Parathyroid adenoma (tissue), 2 donors: ENCODE data around the gene RXFP4.

Experiments
- H2AFZ ChIP-seq: fragments of 300-600 bp; sonication (generic); one replicate; pipeline ENCODE4 v1.7.0; 2017; ENCODE audit warnings: antibody characterized with exemption, mild to moderate bottlenecking
- H3K27ac ChIP-seq: fragments of 300-600 bp; sonication (generic); one replicate; pipeline ENCODE4 v1.7.0; 2017
- H3K27me3 ChIP-seq: fragments of 300-600 bp; sonication (generic); one replicate; pipeline ENCODE4 v1.7.0; 2017; ENCODE audit warnings: low read length; ENCODE audit not compliant: control insufficient read depth, insufficient read depth
- H3K36me3 ChIP-seq: fragments of 300-600 bp; sonication (generic); one replicate; pipeline ENCODE4 v1.7.0; 2017; ENCODE audit warnings: low read length; ENCODE audit not compliant: control insufficient read depth, insufficient read depth
- H3K4me1 ChIP-seq: fragments of 300-600 bp; sonication (generic); one replicate; pipeline ENCODE4 v1.7.0; 2017; ENCODE audit warnings: control low read depth
- H3K4me2 ChIP-seq: fragments of 300-600 bp; sonication (generic); one replicate; pipeline ENCODE4 v1.7.0; 2017; ENCODE audit warnings: low read length
- H3K4me3 ChIP-seq: fragments of 300-600 bp; sonication (generic); one replicate; pipeline ENCODE4 v1.7.0; 2017; ENCODE audit warnings: low read depth, low read length
- H3K79me2 ChIP-seq: fragments of 300-600 bp; sonication (generic); one replicate; pipeline ENCODE4 v1.7.0; 2017; ENCODE audit warnings: control low read depth
- H3K9ac ChIP-seq: fragments of 300-600 bp; sonication (generic); one replicate; pipeline ENCODE4 v1.7.0; 2017; ENCODE audit warnings: mild to moderate bottlenecking
- H3K9me3 ChIP-seq: fragments of 300-600 bp; sonication (generic); one replicate; pipeline ENCODE4 v1.7.0; 2017; ENCODE audit warnings: low read length; ENCODE audit not compliant: control insufficient read depth
- CTCF ChIP-seq: fragments of 300-600 bp; sonication (generic); IDR thresholded peaks from one replicate; pipeline ENCODE4 v1.7.0; 2017; ENCODE audit warnings: antibody characterized with exemption, mild to moderate bottlenecking
- donor health status: primary hyperparathyroidism.

RXFP4 gene

DNA sequence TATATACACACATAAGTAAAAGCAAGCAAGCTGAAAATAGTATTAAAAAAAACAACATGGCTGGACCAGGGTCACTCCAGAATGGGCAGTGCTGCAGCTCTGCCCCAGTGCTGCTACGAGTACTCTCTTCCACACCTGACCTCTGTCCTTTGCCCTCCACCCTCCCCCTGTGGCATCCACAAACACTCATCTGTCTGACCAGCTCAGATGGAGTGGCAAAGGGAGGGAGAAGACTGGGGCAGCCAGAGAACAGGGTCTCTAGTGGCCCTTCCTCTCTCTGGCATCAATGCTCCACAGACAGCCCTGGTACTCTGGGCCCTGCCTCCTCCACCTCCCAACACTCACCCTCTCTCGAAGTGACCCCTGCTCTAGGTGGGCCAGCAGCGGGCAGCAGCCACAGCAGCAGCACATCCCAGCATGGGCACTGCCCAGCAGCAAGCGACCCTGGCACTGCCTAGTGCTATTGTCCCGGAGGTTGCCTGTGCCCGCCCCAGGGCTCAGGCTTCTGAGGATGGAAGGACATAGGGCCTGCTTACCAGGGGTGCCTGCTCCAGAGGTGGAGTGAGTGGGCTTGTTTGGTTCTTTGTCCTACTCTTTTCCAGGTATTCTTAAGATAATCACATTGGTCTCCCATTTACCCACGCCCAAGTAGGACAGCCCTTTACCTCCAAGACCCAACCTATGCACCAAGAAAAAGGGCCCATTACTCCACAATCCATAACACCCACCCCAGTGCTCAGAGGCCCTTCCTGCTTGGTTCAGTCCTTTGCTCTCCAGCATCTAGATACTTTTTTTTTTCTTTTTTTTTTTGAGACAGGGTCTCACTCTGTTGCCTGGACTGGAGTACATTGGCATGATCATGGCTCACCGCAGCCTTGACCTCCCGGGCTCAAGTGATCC is 30.7 kb downstream of the RXFP4 start:
- Histone ChIP-seq H3K9ac (no peak overlapping the region), H3K27me3 (no peaks in the 10 kb centered on the region), H2AFZ (no peak overlapping the region), H3K27ac (no peak overlapping the region), H3K9me3 (no peaks in the 10 kb centered on the region), H3K36me3 (no peaks in the 10 kb centered on the region), H3K79me2 (no peaks in the 10 kb centered on the region), H3K4me3 (no peak overlapping the region), H3K4me2 (no peak overlapping the region), H3K4me1 (no peaks in the 10 kb centered on the region)
- no peak for TF ChIP-seq CTCF

GRCh38 chr1:155973723-155974122 is 32.3 kb downstream of the RXFP4 start:
- Histone ChIP-seq H3K4me2 (no peak overlapping the region), H3K4me1 (no peaks in the 10 kb centered on the region), H3K9ac (no peak overlapping the region), H3K79me2 (no peaks in the 10 kb centered on the region), H3K27me3 (no peaks in the 10 kb centered on the region), H3K36me3 (no peaks in the 10 kb centered on the region), H3K27ac (no peak overlapping the region), H2AFZ (no peak overlapping the region), H3K4me3 (no peak overlapping the region), H3K9me3 (no peaks in the 10 kb centered on the region)
- TF ChIP-seq CTCF = no peak

GRCh38 chr1:155974208-155975115 is 33.0 kb downstream of the RXFP4 start:
- H3K4me1 ChIP-seq = no peaks in the 10 kb centered on the region
- H3K9ac ChIP-seq = no peak overlapping the region
- H3K27me3 ChIP-seq = no peaks in the 10 kb centered on the region
- no peaks in the 10 kb centered on the region for H3K79me2 ChIP-seq
- no peak overlapping the region for H3K4me3 ChIP-seq
- no peaks in the 10 kb centered on the region for H3K36me3 ChIP-seq
- no peak overlapping the region for H3K27ac ChIP-seq
- H2AFZ ChIP-seq = no peak overlapping the region
- peak overlapping the region; percentile 85 for H3K4me2 ChIP-seq
- TF ChIP-seq CTCF = no peak
- no peaks in the 10 kb centered on the region for H3K9me3 ChIP-seq

- H3K9ac ChIP-seq = no peak overlapping the region
These were observed 34.1 kb downstream of the RXFP4 start for GRCh38 chr1:155975375-155976061.

More at GRCh38 chr1:155975375-155976061, 34.1 kb downstream of the RXFP4 start:
- Histone ChIP-seq H3K4me2 (peak overlapping the region; percentile 85), H2AFZ (no peak overlapping the region), H3K4me1 (peaks cover 2% of the 10 kb centered on the region), H3K27me3 (no peaks in the 10 kb centered on the region), H3K27ac (peak overlapping the region; percentile 29), H3K4me3 (peak overlapping the region; percentile 92), H3K79me2 (no peaks in the 10 kb centered on the region), H3K36me3 (no peaks in the 10 kb centered on the region), H3K9me3 (no peaks in the 10 kb centered on the region)
- TF ChIP-seq CTCF = no peak
